Smooth muscle cell of the brain vasculature (primary cell): ENCODE results near the gene HEMK1.

ENCODE experiments used
- DNase-seq: peaks from one replicate; pipeline ENCODE4 v3.0.0-alpha.2; 2012; ENCODE audit warnings: low read depth, low spot score

Gene HEMK1

GRCh38 chr3:50573566-50574443 lies 4.5 kb downstream of the HEMK1 start:
- no peak for DNase-seq

- DNase-seq, result no peak
These were observed 5.1 kb downstream of the HEMK1 start for GRCh38 chr3:50574444-50574831.

GRCh38 chr3:50575372-50575771 lies 6.0 kb downstream of the HEMK1 start:
- no peak for DNase-seq

GRCh38 chr3:50577348-50577747 lies 8.0 kb downstream of the HEMK1 start:
- no peak for DNase-seq

GRCh38 chr3:50580683-50581458 lies 11.5 kb downstream of the HEMK1 start:
- no peak for DNase-seq

GRCh38 chr3:50581459-50581842 lies 12.1 kb downstream of the HEMK1 start:
- no peak for DNase-seq

GRCh38 chr3:50582083-50582482 lies 12.8 kb downstream of the HEMK1 start:
- no peak for DNase-seq

GRCh38 chr3:50583897-50584296 lies 14.6 kb downstream of the HEMK1 start:
- DNase-seq, result no peak

- DNase-seq, result no peak
These were observed 15.1 kb downstream of the HEMK1 start for GRCh38 chr3:50584391-50584790.

GRCh38 chr3:50585919-50586762 lies 16.8 kb downstream of the HEMK1 start:
- no peak for DNase-seq

- no peak for DNase-seq
These were observed 17.4 kb downstream of the HEMK1 start for GRCh38 chr3:50586763-50587070.

- DNase-seq, result no peak
These were observed 18.1 kb downstream of the HEMK1 start for GRCh38 chr3:50587373-50587772.

- DNase-seq, result no peak
These were observed 18.8 kb downstream of the HEMK1 start for GRCh38 chr3:50587806-50588758.

GRCh38 chr3:50588759-50589433 lies 19.6 kb downstream of the HEMK1 start:
- DNase-seq, result no peak

- no peak for DNase-seq
These were observed 21.9 kb downstream of the HEMK1 start for GRCh38 chr3:50591196-50591741.

- no peak for DNase-seq
These were observed 23.2 kb downstream of the HEMK1 start for GRCh38 chr3:50592568-50592967.

GRCh38 chr3:50594253-50594785 lies 25.0 kb downstream of the HEMK1 start:
- no peak for DNase-seq

GRCh38 chr3:50599115-50599715 lies 29.9 kb downstream of the HEMK1 start:
- no peak for DNase-seq

- no peak for DNase-seq
These were observed 30.4 kb downstream of the HEMK1 start for GRCh38 chr3:50599716-50600118.
